ENCODE data around the gene RAPGEF1. TPM values are rescaled to one million over a fixed set of nuclear protein-coding genes. Genes with fewer than 3 reads are reported as not detected.

Gene RAPGEF1
- total RNA-seq, 1 experiment from 2014 or later = 55.6 TPM

DNA sequence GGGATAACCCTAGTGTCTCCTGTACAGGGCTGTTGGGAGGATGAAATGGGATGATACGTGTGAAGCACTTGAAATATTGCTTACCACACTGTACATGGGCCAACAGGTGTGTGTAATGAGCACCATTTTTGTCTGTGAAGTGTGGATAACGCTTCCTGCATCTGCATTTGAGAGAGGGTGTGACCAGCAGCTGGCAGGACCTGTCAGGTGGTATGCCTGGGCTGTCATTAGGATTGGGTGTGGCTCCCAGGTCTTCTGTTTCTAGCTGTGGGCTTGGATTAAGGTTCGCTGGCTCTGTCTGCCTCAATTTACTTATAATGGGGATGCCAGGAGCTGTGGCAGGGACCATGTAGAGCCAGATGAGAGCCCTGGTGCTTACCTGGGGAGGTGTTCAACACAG lies 120.2 kb downstream of the RAPGEF1 start:
- Mint-ChIP-seq H3K4me1 (peaks cover 3 to 9% of the 10 kb centered on the region in 2 experiments), H3K27me3 (ENCODE audit: low read depth) (no peaks in the 10 kb centered on the region), H3K4me3 (no peak overlapping the region), H3K27ac (no peak overlapping the region), H3K9me3 (no peaks in the 10 kb centered on the region), H3K36me3 (ENCODE audit: insufficient read depth in 1 of 3, low read depth in 3 of 3) (peaks cover 28 to 68% (median 36%) of the 10 kb centered on the region in 3 experiments)
- H4K5ac ChIP-seq (ENCODE audit: insufficient read length, low read depth, low read length) = no peak overlapping the region
- no peaks in the 10 kb centered on the region for H3K23me2 ChIP-seq (ENCODE audit: insufficient read length, low read depth, low read length, poor library complexity, severe bottlenecking)
- no peak overlapping the region for H3K18ac ChIP-seq (ENCODE audit: insufficient read length, low read depth, low read length)
- no peak overlapping the region for H3K4ac ChIP-seq (ENCODE audit: low read depth, low read length)
- H2BK15ac ChIP-seq (ENCODE audit: low read depth, low read length) = no peak overlapping the region
- no peaks in the 10 kb centered on the region for H3K9me3 ChIP-seq (ENCODE audit: control insufficient read depth, low read depth, low read length)
- H2BK120ac ChIP-seq (ENCODE audit: low read depth, low read length, poor library complexity, severe bottlenecking) = no peak overlapping the region
- H3K23ac ChIP-seq (ENCODE audit: insufficient read length, low read depth, low read length) = no peak overlapping the region
- no peak overlapping the region for H3K9ac ChIP-seq (ENCODE audit: extremely low read depth, insufficient read length, low read length)
- H3K4me1 ChIP-seq (ENCODE audit: insufficient read depth, low read length) = no peaks in the 10 kb centered on the region
- no peaks in the 10 kb centered on the region for H4K20me1 ChIP-seq (ENCODE audit: control insufficient read depth, insufficient read depth, insufficient read length)
- H2AFZ ChIP-seq (ENCODE audit: low read length) = no peak overlapping the region
- no peak overlapping the region for H3T11ph ChIP-seq (ENCODE audit: low read length)
- TF ChIP-seq, protein P1, sequence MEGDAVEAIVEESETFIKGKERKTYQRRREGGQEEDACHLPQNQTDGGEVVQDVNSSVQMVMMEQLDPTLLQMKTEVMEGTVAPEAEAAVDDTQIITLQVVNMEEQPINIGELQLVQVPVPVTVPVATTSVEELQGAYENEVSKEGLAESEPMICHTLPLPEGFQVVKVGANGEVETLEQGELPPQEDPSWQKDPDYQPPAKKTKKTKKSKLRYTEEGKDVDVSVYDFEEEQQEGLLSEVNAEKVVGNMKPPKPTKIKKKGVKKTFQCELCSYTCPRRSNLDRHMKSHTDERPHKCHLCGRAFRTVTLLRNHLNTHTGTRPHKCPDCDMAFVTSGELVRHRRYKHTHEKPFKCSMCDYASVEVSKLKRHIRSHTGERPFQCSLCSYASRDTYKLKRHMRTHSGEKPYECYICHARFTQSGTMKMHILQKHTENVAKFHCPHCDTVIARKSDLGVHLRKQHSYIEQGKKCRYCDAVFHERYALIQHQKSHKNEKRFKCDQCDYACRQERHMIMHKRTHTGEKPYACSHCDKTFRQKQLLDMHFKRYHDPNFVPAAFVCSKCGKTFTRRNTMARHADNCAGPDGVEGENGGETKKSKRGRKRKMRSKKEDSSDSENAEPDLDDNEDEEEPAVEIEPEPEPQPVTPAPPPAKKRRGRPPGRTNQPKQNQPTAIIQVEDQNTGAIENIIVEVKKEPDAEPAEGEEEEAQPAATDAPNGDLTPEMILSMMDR (conservative IDR thresholded peaks at IDR 0.05) = no peak
- no peak overlapping the region for H2BK12ac ChIP-seq (ENCODE audit: insufficient read length, low read depth, low read length)
- no peaks in the 10 kb centered on the region for H3K79me2 ChIP-seq (ENCODE audit: insufficient read depth, low read length)
- no peak for DNase-seq
- H2BK20ac ChIP-seq (ENCODE audit: low read depth, low read length, poor library complexity, severe bottlenecking) = no peak overlapping the region
- H2AK5ac ChIP-seq (ENCODE audit: insufficient read length, low read length) = no peak overlapping the region
- H4K8ac ChIP-seq (replicated peaks; ENCODE audit: insufficient read length, low read depth, low read length) = no peak overlapping the region
- H3K27me3 ChIP-seq (ENCODE audit: insufficient read depth, low read length) = no peaks in the 10 kb centered on the region
- no CpG with 5 or more reads among the region's 3 CpGs for WGBS (ENCODE audit: extremely low coverage, insufficient read length, low lambda C conversion rate)
- no peak overlapping the region for H3K4me2 ChIP-seq (ENCODE audit: insufficient read depth, insufficient read length, low read length)
- H3K27ac ChIP-seq (ENCODE audit: insufficient read length, low read depth, low read length) = no peak overlapping the region
- no peak overlapping the region for H3K56ac ChIP-seq (ENCODE audit: insufficient read length, low read depth, low read length)
- H4K91ac ChIP-seq (ENCODE audit: insufficient read length, low read depth, low read length) = no peak overlapping the region
- no peaks in the 10 kb centered on the region for H3K79me1 ChIP-seq (ENCODE audit: insufficient read depth, low read depth, low read length, poor library complexity, severe bottlenecking)
- H3K14ac ChIP-seq (ENCODE audit: insufficient read depth, low read length) = no peak overlapping the region
- no peak overlapping the region for H2BK5ac ChIP-seq (ENCODE audit: insufficient read length, low read length)

Measured in H9 (cell line).